ENCODE results near the gene TBC1D21.

TBC1D21 gene

GRCh38 chr15:73889053-73889761 lies 15.8 kb downstream of the TBC1D21 start:
- DNase-seq (ENCODE audit: low read depth in 3 of 3): no peak

DNA sequence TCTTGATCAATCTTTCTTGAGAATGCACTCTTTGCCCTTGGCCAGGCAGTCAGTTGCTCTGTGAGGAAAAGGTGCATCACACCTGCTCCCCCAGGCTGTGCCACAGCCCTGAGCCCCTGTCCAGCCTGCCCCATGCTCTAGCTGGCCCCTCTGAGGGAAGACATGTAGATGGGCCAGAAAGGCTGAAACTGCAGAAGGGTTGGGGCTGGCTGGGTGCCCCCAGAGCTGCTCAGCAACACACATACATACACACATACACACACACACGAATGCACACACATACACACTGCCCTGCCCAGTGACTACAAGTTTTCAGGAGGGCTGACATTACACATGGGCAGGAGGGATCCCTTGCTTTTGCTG lies 16.4 kb downstream of the TBC1D21 start:
- no peak for DNase-seq (ENCODE audit: low read depth in 3 of 3)

GRCh38 chr15:73891328-73892315 lies 18.3 kb downstream of the TBC1D21 start:
- DNase-seq (ENCODE audit: low read depth in 3 of 3): no peak

DNA sequence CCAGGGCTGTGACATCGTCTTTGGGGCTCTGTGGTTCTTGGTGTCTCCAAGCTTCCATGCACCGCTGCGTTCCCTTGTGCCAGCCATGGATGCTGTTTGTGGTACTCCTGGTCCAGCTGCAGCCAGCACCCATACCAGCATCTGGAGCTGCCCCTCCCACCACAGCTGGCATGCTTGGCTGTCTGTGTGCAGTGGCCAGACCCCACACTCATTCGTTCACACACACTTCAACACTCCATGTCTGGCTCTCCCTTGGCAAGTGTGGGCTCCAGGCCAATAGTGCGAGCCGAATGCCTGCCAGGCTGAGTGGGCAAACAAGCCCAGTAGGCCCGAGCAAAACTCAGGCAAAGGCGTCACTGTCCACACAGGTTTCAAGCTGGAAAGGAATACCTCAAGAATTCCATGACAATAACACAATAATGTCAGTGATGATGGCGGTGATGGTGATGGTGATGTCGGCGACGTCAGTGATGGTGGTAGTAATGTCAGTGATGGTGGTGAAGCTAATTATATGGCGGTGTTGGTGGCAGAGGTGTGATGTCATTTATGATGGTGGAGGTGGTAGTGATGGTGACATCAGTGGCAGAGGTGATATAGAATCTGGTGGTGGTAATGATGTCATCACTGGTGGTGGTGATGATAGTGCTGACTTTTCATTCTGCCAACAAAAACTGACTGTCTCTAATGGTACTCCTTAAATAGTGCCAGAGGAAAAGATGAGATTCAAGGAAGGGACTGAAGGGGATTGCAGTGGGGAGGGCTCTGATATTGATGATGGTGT lies 19.3 kb downstream of the TBC1D21 start:
- DNase-seq (ENCODE audit: low read depth in 3 of 3): no peak

- no peak for DNase-seq (ENCODE audit: low read depth in 3 of 3)
Measured at GRCh38 chr15:73894133-73894814, 20.9 kb downstream of the TBC1D21 start.

DNA sequence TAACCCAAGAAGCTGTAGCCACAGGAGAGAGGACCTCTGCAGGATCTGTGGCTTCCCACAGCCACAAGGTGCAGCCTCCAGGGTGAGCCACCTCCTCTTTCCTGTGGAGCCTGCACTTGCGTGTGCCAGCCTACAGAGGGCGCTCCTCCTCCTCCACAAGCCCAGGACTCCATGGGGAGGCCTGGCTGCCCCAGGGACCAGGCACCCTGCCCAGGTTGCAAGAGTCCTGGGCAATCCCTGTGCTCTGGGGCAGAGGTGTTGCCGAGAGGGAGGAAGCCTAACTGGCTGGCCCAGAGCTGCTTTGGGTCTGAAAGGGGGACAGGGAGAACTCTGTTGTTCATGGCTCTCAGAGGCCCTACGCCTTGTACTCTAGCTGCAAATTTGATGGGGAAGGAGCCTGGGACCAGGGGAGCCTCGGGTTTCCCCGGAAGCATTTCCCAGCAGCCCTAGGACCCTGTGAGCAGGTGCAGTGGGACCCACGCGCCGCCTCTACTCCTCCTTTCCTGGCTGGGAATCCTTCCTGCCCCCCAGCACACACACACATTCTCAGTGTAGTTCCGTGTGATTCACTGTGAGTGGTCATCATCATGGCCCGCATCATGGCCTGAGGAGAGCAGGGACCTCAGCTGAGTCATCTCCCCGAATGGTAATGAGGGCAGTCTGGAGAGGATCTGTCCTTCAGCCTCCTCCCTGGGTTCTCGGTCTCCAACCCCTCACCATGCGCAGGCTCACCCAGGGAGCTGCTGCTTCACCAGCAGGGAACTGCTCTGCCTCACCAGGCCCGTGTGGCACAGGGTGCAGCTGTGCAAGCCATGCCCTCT lies 24.3 kb downstream of the TBC1D21 start:
- peak in 2 of 3 experiments; percentile 16 to 49 for DNase-seq (ENCODE audit: low read depth in 3 of 3)

- no peak for DNase-seq (ENCODE audit: low read depth in 3 of 3)
Measured at GRCh38 chr15:73899197-73900094, 26.1 kb downstream of the TBC1D21 start.

DNA sequence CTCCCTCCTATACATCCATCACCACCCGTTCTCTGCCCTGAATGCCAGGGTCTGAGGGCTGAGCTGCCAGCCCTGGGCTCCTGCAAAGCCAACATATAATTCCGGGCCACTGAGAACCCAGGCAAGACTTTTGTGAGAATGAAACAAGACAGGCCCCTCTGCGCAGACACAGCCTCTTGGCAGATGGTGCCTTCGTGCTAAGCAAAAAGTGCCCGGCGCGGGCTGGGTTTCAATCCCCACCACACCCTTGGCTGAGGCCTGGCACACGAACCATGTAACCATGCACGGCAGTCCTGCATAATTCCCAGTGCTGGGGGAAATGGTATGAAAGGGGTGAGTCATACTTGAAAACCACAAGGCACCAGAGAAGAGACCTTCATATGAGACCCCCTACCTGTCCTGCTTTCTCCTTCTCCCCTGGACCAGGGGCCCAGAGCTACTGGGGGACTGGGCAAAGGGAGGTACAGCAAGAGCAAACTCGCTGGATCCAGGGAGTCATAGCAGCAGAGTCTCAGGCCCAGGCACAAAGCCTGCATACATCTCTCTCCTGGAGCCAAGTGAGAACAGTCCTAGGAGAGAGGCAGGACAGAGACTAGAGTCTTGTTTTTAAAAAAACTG lies 26.8 kb downstream of the TBC1D21 start:
- no peak for DNase-seq (ENCODE audit: low read depth in 3 of 3)

- no peak for DNase-seq (ENCODE audit: low read depth in 3 of 3)
Measured at GRCh38 chr15:73901126-73901810, 27.9 kb downstream of the TBC1D21 start.

DNA sequence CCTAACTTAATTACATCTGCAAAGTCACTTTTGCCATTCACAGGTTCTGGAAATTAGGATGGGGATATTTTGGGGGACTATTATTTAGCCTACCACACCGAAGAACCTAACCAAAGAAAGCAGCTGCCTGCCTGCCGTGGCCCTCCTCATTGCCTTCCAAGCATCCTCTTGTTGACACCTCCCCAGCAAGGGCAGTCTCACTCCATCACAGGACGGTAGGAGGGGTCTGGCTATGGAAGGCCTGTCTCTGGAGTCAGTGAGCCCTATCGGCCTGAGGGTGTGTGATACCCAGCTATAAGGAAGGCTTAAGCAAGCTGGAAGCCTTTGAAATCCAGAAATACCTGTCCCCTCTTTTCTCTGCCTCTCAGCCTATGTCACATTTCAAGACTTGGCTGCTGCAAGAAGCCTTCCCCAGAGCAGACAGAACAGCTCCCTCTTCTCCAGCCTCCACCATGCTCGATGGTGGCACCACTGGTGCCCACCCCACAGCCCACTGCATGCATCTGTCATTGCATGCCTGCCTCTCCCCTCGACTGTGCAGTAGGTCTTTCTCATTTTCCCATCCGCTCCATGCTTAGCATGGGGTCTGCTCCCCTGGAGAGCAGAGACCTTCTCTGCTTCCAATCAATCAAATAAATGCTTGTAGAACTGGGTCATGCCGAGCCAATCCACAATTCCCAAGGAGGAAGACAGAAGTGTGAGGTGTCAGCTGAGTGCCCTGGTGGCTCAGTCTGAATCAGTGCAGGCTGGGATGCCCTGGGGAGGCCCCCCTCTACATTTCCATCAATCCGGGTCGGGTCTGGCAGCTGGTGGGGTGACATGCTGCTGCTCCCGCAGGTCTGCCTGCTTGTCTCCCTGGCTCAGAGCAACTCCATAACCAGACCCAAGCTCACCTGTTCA lies 29.0 kb downstream of the TBC1D21 start:
- DNase-seq (ENCODE audit: low read depth in 3 of 3): no peak

DNA sequence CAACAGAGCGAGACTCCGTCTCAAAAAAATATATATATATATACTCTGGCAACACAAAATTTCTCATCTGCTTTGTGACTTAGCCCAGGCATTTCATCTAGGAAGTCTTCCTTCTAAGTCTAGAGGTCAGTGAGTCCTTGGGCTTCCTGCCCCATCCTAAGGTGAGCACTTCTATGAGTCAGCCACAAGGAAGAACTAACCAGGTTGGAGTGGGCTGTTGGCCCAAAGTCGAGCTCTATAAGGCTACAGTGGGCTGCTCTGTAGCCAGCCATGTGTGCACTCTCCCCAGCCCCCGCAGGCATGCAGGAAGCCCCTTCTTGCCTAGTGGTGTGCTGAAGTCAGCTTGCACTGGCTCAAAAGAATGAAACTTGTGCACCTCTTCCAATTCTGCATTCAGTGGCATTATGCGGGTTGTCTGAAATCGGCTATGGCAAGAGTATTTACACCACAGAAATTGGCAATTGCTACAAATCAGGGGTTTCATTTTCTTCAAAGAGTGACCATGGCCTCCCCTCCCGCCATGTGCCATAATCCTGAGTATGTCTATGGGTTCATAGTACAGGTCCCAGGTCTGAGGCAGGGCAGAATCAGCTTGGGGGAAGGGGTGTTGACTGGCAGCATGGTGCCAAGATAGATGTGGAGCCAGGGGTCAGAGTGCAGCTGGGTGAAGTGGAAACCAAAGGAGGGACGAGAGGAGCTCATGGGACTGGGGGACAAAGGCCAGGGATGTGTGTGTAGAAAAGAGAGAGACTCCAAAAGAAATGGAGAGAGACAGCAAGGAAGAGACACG lies 30.9 kb downstream of the TBC1D21 start:
- DNase-seq (ENCODE audit: low read depth in 3 of 3): no peak

DNA sequence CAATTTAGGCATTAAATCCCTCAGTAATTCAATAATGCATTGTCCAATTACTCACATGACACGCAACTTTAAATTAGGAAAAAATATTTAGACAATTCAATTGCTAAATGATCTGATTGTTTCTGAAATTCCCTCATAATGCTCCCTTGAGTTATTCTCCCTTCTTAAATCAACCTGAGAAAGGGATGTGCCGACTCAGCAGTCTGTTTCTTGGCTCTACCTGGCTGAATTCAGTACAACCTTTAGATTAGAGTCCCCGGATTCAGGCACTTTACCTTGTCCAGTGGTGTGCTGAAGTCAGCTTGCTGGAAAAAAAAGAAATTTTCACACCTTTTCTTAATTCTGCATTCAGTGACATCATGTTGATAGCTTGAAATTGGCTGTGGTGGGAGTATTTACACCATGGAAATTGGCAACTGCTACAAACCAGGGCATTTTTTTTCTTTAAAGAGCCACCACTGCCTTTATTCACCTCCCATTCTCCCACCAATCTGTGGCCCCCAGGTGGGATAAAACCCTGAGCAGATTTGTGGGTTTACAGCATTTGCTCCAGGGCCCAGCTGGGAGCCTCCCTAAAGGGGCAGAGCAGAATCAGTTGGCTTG lies 32.0 kb downstream of the TBC1D21 start:
- DNase-seq (ENCODE audit: low read depth in 3 of 3): no peak

DNA sequence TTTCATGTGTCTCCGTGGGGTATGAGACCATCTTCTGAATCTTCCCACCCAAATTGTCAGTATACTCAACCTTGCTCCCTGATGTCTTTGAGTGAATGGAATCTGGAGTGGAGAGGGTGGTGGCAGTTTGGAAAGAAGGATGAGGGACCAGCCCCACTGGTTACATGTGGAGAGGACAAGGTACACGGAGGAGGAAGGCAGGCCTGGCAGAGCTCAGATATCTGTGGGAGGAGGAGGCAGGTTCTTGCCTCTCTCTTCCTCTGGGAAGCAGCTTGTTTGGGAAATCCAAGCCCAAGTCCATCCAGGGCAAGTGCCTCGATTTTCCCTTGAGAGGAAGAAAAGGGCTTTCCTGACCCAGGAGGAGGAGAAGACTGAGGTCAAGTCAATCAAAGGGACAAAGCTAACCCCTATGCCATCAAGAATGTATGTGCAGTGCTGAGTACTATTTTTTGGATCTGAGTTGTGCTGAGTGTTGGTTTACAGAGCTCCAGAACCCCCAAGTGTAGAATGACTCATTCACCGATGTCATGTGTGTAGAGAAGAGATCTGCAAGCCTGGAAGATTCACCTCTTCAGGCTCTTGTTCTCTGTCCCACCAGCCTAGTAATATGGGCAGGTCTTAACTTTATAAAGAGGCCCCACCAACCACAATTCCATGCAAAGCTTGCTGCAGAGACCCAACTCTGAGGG lies 33.1 kb downstream of the TBC1D21 start:
- DNase-seq (ENCODE audit: low read depth in 3 of 3): no peak

DNA sequence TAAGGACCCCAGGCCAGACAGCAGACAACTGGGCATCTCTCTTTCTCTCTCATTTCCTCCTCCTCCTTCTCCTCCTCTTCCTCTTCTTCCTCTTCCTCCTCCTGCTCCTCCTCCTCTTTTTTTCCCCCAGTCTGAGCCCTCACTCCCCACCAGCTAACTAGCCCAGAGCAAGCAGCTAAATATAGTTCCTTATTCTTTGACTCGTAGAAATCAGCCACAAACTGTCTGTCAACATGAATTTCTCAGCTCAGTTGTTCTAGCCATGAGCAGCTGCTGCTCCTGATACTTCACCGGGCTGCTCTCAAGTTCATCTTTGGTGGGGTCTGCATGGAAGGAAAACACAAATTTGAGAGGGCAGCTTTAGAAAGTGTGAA lies 33.7 kb downstream of the TBC1D21 start:
- DNase-seq (ENCODE audit: low read depth in 3 of 3): no peak

- peak; percentile 54 to 79 (median 62) for DNase-seq (ENCODE audit: low read depth in 3 of 3)
Measured at GRCh38 chr15:73908030-73908821, 34.9 kb downstream of the TBC1D21 start.

Measured in stimulated activated CD4-positive, alpha-beta T cell treated with anti-CD3 and anti-CD28 coated beads, TNF-alpha, amount 100 ng/mL, for 24 hours (primary cell).